H1 (cell line): Measurements from ENCODE around the gene RAP1GDS1. TPM values are rescaled to one million over a fixed set of nuclear protein-coding genes. Genes with fewer than 3 reads are reported as not detected.

Source experiments
- CTCF ChIA-PET: fragments of 300-600 bp; sonication (Branson Sonifier 250); formaldehyde crosslinking; loops from one replicate; lab custom pipeline; 2021; ENCODE audit not compliant: partially characterized antibody; lab: Charles Lee
- POLR2A ChIA-PET: fragments of 300-600 bp; sonication (Branson Sonifier 250); formaldehyde crosslinking; loops from one replicate; lab custom pipeline; 2021; ENCODE audit warnings: inconsistent platforms; ENCODE audit not compliant: partially characterized antibody; lab: Charles Lee
- DNase-seq, 2 experiments: peaks; one replicate each; pipeline versions ENCODE4 v3.0.0 to v3.0.0-alpha.2; 2010 to 2022; ENCODE audit warnings: low spot score in 2 of 2, low read depth in 1 of 2, mixed read lengths in 1 of 2
- FAIRE-seq: peaks from 2 replicates; lab custom pipeline; 2011; peaks lifted over from hg19 to GRCh38; lab: Jason Lieb, UNC
- H2AFZ ChIP-seq: 2 replicates; pipeline ENCODE4 v1.8.1; 2012; ENCODE audit warnings: low read length, inconsistent platforms
- H2AK5ac ChIP-seq: 2 replicates; pipeline ENCODE4 v1.6.1; 2013; ENCODE audit warnings: low read depth, low read length
- H2BK120ac ChIP-seq: replicated peaks from 2 replicates; pipeline ENCODE3; 2013; ENCODE audit warnings: low read depth, low read length, inconsistent platforms
- H2BK12ac ChIP-seq: 2 replicates; pipeline ENCODE4 v1.6.1; 2013; ENCODE audit warnings: low read depth, low read length
- H2BK15ac ChIP-seq: 2 replicates; pipeline ENCODE4 v1.6.1; 2013; ENCODE audit warnings: low read length
- H2BK20ac ChIP-seq: 2 replicates; pipeline ENCODE4 v1.6.1; 2013; ENCODE audit warnings: low read length
- H2BK5ac ChIP-seq: 2 replicates; pipeline ENCODE4 v1.6.1; 2013; ENCODE audit warnings: low read depth, low read length
- H3K14ac ChIP-seq: 2 replicates; pipeline ENCODE4 v1.6.1; 2013; ENCODE audit warnings: inconsistent platforms; ENCODE audit not compliant: insufficient read length
- H3K18ac ChIP-seq: 2 replicates; pipeline ENCODE4 v1.6.1; 2013; ENCODE audit warnings: low read length; ENCODE audit errors: extremely low read depth
- H3K23ac ChIP-seq: 2 replicates; pipeline ENCODE4 v1.6.1; 2013; ENCODE audit warnings: inconsistent platforms; ENCODE audit not compliant: insufficient read length
- H3K23me2 ChIP-seq: 2 replicates; pipeline ENCODE4 v1.6.1; 2013; ENCODE audit warnings: low read depth, low read length
- H3K27ac ChIP-seq: 2 replicates; pipeline ENCODE4 v1.6.1; 2011; ENCODE audit warnings: low read depth, low read length, inconsistent platforms
- H3K27me3 ChIP-seq, 4 experiments: replicated peaks in 1 of 4; 1 replicate in 1 of 4; 2 replicates in 3 of 4; pipeline versions ENCODE4 v1.6.1 to v1.8.1; 2011 to 2013; ENCODE audit warnings: low read length in 3 of 4, mild to moderate bottlenecking in 3 of 4, inconsistent platforms in 2 of 4, mixed read lengths in 2 of 4, moderate library complexity in 1 of 4; ENCODE audit not compliant: control insufficient read depth in 3 of 4, insufficient read depth in 3 of 4; ENCODE audit errors: extremely low read depth in 1 of 4
- H3K36me3 ChIP-seq, 4 experiments: 2 replicates each; pipeline versions ENCODE4 v1.6.1 to v1.8.1; 2011 to 2013; ENCODE audit warnings: mild to moderate bottlenecking in 4 of 4, low read length in 3 of 4, moderate library complexity in 2 of 4, control low read depth in 1 of 4, inconsistent platforms in 1 of 4; ENCODE audit not compliant: insufficient read depth in 4 of 4, control insufficient read depth in 2 of 4
- H3K4ac ChIP-seq: replicated peaks from 2 replicates; pipeline ENCODE3; 2013; ENCODE audit warnings: low read length, low read depth, mixed read lengths, inconsistent platforms; ENCODE audit not compliant: insufficient read length
- H3K4me1 ChIP-seq, 4 experiments: replicated peaks in 1 of 4; 1 replicate in 1 of 4; 2 replicates in 3 of 4; pipeline versions ENCODE4 v1.6.1 to v1.8.1; 2011 to 2013; ENCODE audit warnings: low read length in 3 of 4, inconsistent platforms in 2 of 4, mixed read lengths in 1 of 4; ENCODE audit not compliant: insufficient read depth in 4 of 4, control insufficient read depth in 3 of 4
- H3K4me2 ChIP-seq, 2 experiments: 2 replicates each; pipeline versions ENCODE4 v1.6.1 to v1.8.1; 2011 to 2013; ENCODE audit warnings: low read depth in 2 of 2, low read length in 2 of 2, control low read depth in 1 of 2, inconsistent platforms in 1 of 2, mild to moderate bottlenecking in 1 of 2; ENCODE audit not compliant: insufficient read depth in 1 of 2
- H3K4me3 ChIP-seq, 4 experiments: fragments of 200-600, 300-600 bp in 1 of 4; sonication (generic), shearing (Covaris generic), sonication (Bioruptor Twin) in 1 of 4; 2 replicates each; pipeline versions ENCODE4 v1.5.1 to v1.8.1; 2011 to 2016; ENCODE audit warnings: low read length in 4 of 4, low read depth in 3 of 4, control low read depth in 2 of 4, inconsistent platforms in 2 of 4, mild to moderate bottlenecking in 2 of 4, mixed read lengths in 1 of 4, moderate library complexity in 1 of 4; ENCODE audit not compliant: insufficient read depth in 2 of 4; ENCODE audit errors: extremely low read depth in 1 of 4
- H3K56ac ChIP-seq: replicated peaks from 2 replicates; pipeline ENCODE3; 2013; ENCODE audit warnings: low read depth, mild to moderate bottlenecking, mixed read lengths, low read length, inconsistent platforms; ENCODE audit not compliant: insufficient read length
- H3K79me1 ChIP-seq: 2 replicates; pipeline ENCODE4 v1.6.1; 2013; ENCODE audit warnings: low read depth, low read length, control low read depth
- H3K79me2 ChIP-seq, 2 experiments: 2 replicates each; pipeline versions ENCODE4 v1.6.1 to v1.8.1; 2012 to 2013; ENCODE audit warnings: low read length in 2 of 2, mild to moderate bottlenecking in 2 of 2, inconsistent platforms in 1 of 2; ENCODE audit not compliant: insufficient read depth in 2 of 2, control insufficient read depth in 1 of 2
- H3K9ac ChIP-seq, 4 experiments: replicated peaks in 1 of 4; 1 replicate in 1 of 4; 2 replicates in 3 of 4; pipeline versions ENCODE4 v1.6.1 to v1.8.1; 2011 to 2013; ENCODE audit warnings: low read depth in 3 of 4, low read length in 3 of 4, control low read depth in 2 of 4, mild to moderate bottlenecking in 2 of 4, moderate library complexity in 2 of 4, inconsistent platforms in 1 of 4; ENCODE audit errors: extremely low read depth in 1 of 4
- H3K9me3 ChIP-seq, 2 experiments: 2 replicates each; pipeline versions ENCODE4 v1.6.1 to v1.8.1; 2012 to 2013; ENCODE audit warnings: mild to moderate bottlenecking in 2 of 2, moderate library complexity in 2 of 2, control low read depth in 1 of 2, inconsistent platforms in 1 of 2, low read depth in 1 of 2, low read length in 1 of 2, mixed read lengths in 1 of 2; ENCODE audit not compliant: insufficient read depth in 2 of 2
- H4K20me1 ChIP-seq, 2 experiments: replicated peaks in 1 of 2; 2 replicates each; pipeline versions ENCODE3 to v1.8.1; 2011 to 2013; ENCODE audit warnings: inconsistent platforms in 2 of 2, low read length in 2 of 2, mild to moderate bottlenecking in 1 of 2; ENCODE audit not compliant: insufficient read depth in 2 of 2, control insufficient read depth in 1 of 2
- H4K5ac ChIP-seq: 2 replicates; pipeline ENCODE4 v1.6.1; 2013; ENCODE audit warnings: low read length, low read depth, mixed read lengths, inconsistent platforms; ENCODE audit not compliant: insufficient read length
- H4K8ac ChIP-seq: 2 replicates; pipeline ENCODE4 v1.8.0; 2013; ENCODE audit warnings: mild to moderate bottlenecking, moderate library complexity, low read length, inconsistent platforms; ENCODE audit not compliant: insufficient read depth; ENCODE audit errors: extremely low read depth
- H4K91ac ChIP-seq: replicated peaks from 2 replicates; pipeline ENCODE3; 2013; ENCODE audit warnings: low read length, mixed read lengths, inconsistent platforms; ENCODE audit not compliant: insufficient read length
- ATF3 ChIP-seq: IDR thresholded peaks from 2 replicates; pipeline ENCODE4 v1.6.1; 2011; ENCODE audit warnings: low read depth, mild to moderate bottlenecking, low read length; ENCODE audit not compliant: insufficient read depth
- CHD2 ChIP-seq: IDR thresholded peaks from 2 replicates; pipeline ENCODE4 v1.6.1; 2012; ENCODE audit warnings: low read length, improper control_type of control experiment
- FOSL1 ChIP-seq: IDR thresholded peaks from 2 replicates; pipeline ENCODE4 v1.6.1; 2011; ENCODE audit warnings: mild to moderate bottlenecking, low read depth, low read length, moderate library complexity; ENCODE audit not compliant: insufficient read depth
- GABPA ChIP-seq: IDR thresholded peaks from 2 replicates; pipeline ENCODE4 v1.6.1; 2011; ENCODE audit warnings: mild to moderate bottlenecking, low read length, moderate library complexity, borderline replicate concordance; ENCODE audit not compliant: insufficient read depth
- JUN ChIP-seq: IDR thresholded peaks from 2 replicates; pipeline ENCODE4 v1.6.1; 2011; ENCODE audit warnings: low read depth, mild to moderate bottlenecking, improper control_type of control experiment, low read length
- JUND ChIP-seq: IDR thresholded peaks from 2 replicates; pipeline ENCODE4 v1.6.1; 2011; ENCODE audit warnings: mild to moderate bottlenecking, improper control_type of control experiment, low read length
- PHF8 ChIP-seq: fragments of 200-600 bp; sonication (generic); conservative IDR thresholded peaks from 2 replicates; pipeline ENCODE4 v1.7.1; 2012; ENCODE audit warnings: low read depth, mild to moderate bottlenecking, inconsistent platforms, low read length, moderate library complexity
- POU5F1 ChIP-seq: IDR thresholded peaks from 2 replicates; pipeline ENCODE4 v1.6.1; 2011; ENCODE audit warnings: low read depth, mild to moderate bottlenecking, low read length, moderate library complexity
- SAP30 ChIP-seq: fragments of 300-600 bp; sonication (generic); IDR thresholded peaks from 2 replicates; pipeline ENCODE4 v1.7.1; 2012; ENCODE audit warnings: low read length, moderate library complexity, mild to moderate bottlenecking, inconsistent platforms; ENCODE audit not compliant: insufficient read depth, insufficient replicate concordance
- SIN3A ChIP-seq, 2 experiments: IDR thresholded peaks in 1 of 2; conservative IDR thresholded peaks in 1 of 2; 2 replicates each; pipeline ENCODE4 v1.6.1; 2011 to 2012; ENCODE audit warnings: low read length in 2 of 2, improper control_type of control experiment in 1 of 2, low read depth in 1 of 2, mild to moderate bottlenecking in 1 of 2
- TEAD4 ChIP-seq: IDR thresholded peaks from 2 replicates; pipeline ENCODE4 v1.6.1; 2012; ENCODE audit warnings: low read depth, low read length, inconsistent platforms, mixed read lengths
- YY1 ChIP-seq: IDR thresholded peaks from 2 replicates; pipeline ENCODE4 v1.6.1; 2011; ENCODE audit warnings: low read depth, mild to moderate bottlenecking, low read length
- WGBS, 2 experiments: shearing (Covaris generic) in 1 of 2; methylation state at CpG; one replicate each; pipeline versions ENCODE4 v1.1.6 to v1.1.7; 2013 to 2015; ENCODE audit warnings: low lambda C conversion rate in 2 of 2, mixed read lengths in 2 of 2, inconsistent platforms in 1 of 2, low coverage in 1 of 2, missing lambda C conversion rate in 1 of 2; ENCODE audit not compliant: insufficient replicate concordance in 2 of 2, insufficient coverage in 1 of 2, insufficient read length in 1 of 2; ENCODE audit errors: extremely low coverage in 1 of 2, missing lambda C conversion rate in 1 of 2; 5-methylcytosine and 5-hydroxymethylcytosine counted together
- polyA plus RNA-seq, 7 experiments: library from polyadenylated mRNA; depleted of rRNA in 3 of 7; stranded (reverse) in 5 of 7; unstranded in 2 of 7; fragments of >200 nt in 5 of 7; fragments of 200-250 nt in 2 of 7; gene quantifications; 1 replicate in 5 of 7; 2 replicates in 1 of 7; 4 replicates in 1 of 7; pipeline versions ENCODE4 v1.2.1 to v1.2.3, GENCODE V29; 2011 to 2013; ENCODE audit warnings: missing spikeins in 2 of 7, mixed read lengths in 2 of 7
- total RNA-seq: library from RNA; stranded (reverse); fragmentation: NEBNext Ultra II Directional; extraction: Animal tissue kit (Norgen Biotek cat#: 25700); gene quantifications from 2 replicates; pipeline ENCODE4 v1.2.1, GENCODE V29; 2021

RAP1GDS1 gene
- total and polyA plus RNA-seq, 2 of the 8 experiments (the other 6 are each of a cell fraction or from before 2014, with no cell fraction given), result 12.8 to 31.9 TPM

GRCh38 chr4:98260047-98260578 lies 1.1 kb upstream of the RAP1GDS1 start:
- peak overlapping the region; percentile 65 for H2AFZ ChIP-seq
- POLR2A ChIA-PET, result interaction anchor here (1.1 to 4.0 kb wide), 5 partner anchors 13 to 668 kb away, joined by 3 to 21 read pairs (median 7); no protein-coding TSS in a partner anchor
- no peak overlapping the region for H2BK15ac ChIP-seq
- peak; percentile 13 for FAIRE-seq
- peak overlapping the region; percentile 76 to 96 (median 90) for H3K4me3 ChIP-seq
- peak overlapping the region; percentile 70 for H3K56ac ChIP-seq
- H3K9ac ChIP-seq, result peak overlapping the region; percentile 73 to 95 (median 94)
- H2BK20ac ChIP-seq, result no peak overlapping the region
- no peak overlapping the region for H3K14ac ChIP-seq
- H3K79me2 ChIP-seq, result peaks cover 0 to 30% of the 10 kb centered on the region in 2 experiments; a peak in 3 of 4 replicates
- no peaks in the 10 kb centered on the region for H3K27me3 ChIP-seq
- H2BK5ac ChIP-seq, result peak overlapping the region; percentile 89
- CTCF ChIA-PET, result interaction anchor here (1.5 kb wide), 1 partner anchor 9 kb away, joined by 4 read pairs; no protein-coding TSS in a partner anchor
- H3K36me3 ChIP-seq, result no peaks in the 10 kb centered on the region
- H4K8ac ChIP-seq, result peak overlapping the region; percentile 98; the same call in 1 of the 2 replicates
- no peak for DNase-seq
- WGBS, 2 experiments, result 10% methylated on average over 19 of the region's 24 CpGs; no CpG with 5 or more reads in 1 of the 2 experiments
- peak overlapping the region; percentile 94 for H2BK120ac ChIP-seq
- H3K18ac ChIP-seq, result peak overlapping the region; percentile 95
- peaks cover 1 to 9% (median 7%) of the 10 kb centered on the region in 4 experiments; a peak in 5 of 7 replicates for H3K4me1 ChIP-seq
- H3K27ac ChIP-seq, result peak overlapping the region; percentile 93
- H3K79me1 ChIP-seq, result no peaks in the 10 kb centered on the region
- H4K20me1 ChIP-seq, result peaks cover 0 to 3% of the 10 kb centered on the region in 2 experiments
- no peak overlapping the region for H3K23ac ChIP-seq
- H3K4me2 ChIP-seq, result peak overlapping the region; percentile 88 to 91
- H2BK12ac ChIP-seq, result peak overlapping the region; percentile 69; the same call in 1 of the 2 replicates
- H3K4ac ChIP-seq, result peak overlapping the region; percentile 51
- peaks cover 15% of the 10 kb centered on the region for H3K23me2 ChIP-seq
- H4K5ac ChIP-seq, result peak overlapping the region; percentile 64
- peak overlapping the region; percentile 75; the same call in 1 of the 2 replicates for H2AK5ac ChIP-seq
- no peaks in the 10 kb centered on the region for H3K9me3 ChIP-seq
- H4K91ac ChIP-seq, result peak overlapping the region; percentile 6
- TF ChIP-seq YY1, result peak; percentile 47; the same call in 1 of the 2 replicates
- TF ChIP-seq PHF8, result no peak
- no peak for TF ChIP-seq POU5F1
- TF ChIP-seq SAP30, result no peak
- TF ChIP-seq SIN3A (conservative IDR thresholded peaks at IDR 0.05 in 1 of 2, IDR thresholded peaks at IDR 0.05 in 1 of 2; ENCODE audit: low read depth in 1 of 2, low read length in 2 of 2), result no peak; a peak in 1 of 4 replicates
- TF ChIP-seq FOSL1, result no peak
- no peak for TF ChIP-seq CHD2
- no peak for TF ChIP-seq GABPA
- no peak for TF ChIP-seq JUND
- no peak for TF ChIP-seq ATF3
- no peak for TF ChIP-seq TEAD4
- TF ChIP-seq JUN, result no peak
